Measurements from ENCODE around the gene COL28A1.

COL28A1 gene

DNA sequence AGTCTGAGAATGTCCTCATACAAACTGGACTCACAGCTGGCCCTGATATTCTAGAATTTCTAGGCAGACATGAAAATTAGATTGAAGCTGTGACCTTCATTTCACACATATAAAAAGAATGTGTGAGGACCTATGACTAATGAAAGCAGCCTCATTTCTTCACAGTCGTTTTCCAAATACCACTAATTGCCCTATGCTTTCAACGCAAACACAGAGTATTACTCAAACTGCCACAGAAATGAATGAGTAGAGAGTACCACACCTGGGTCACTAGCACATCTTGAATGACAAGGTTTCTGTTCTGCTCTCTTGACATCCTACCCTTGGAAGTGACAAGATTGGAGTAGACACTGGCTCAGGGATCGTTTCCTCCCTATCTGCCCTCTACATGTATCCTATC lies 211.0 kb downstream of the COL28A1 start:
- WGBS (ENCODE audit: insufficient coverage, insufficient read length): no CpG with 5 or more reads among the region's 3 CpGs
- H3K27ac ChIP-seq (ENCODE audit: low read length): no peak overlapping the region
- no peak for DNase-seq (ENCODE audit: low read depth, low spot score)

DNA sequence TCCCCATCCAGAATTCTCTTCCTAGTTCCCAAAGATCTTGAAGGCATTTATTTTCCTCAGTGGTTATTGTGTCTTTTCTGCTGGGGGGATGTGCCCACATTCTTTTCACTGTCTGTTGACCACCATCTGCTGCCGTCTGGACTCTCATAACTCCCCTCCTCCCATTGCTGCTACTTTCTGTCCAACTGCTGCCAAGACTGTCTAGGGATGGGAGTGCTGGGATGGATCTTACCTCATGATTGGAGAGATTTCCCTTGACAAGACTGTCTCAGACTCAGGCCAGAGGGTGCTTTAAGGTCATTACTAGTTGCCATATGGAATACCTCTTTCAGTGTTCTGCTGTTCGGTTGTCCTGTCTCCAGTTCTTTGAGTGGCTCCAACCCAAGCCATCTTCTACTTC lies 211.8 kb downstream of the COL28A1 start:
- no peaks in the 10 kb centered on the region for H3K9me3 ChIP-seq (ENCODE audit: control insufficient read depth, insufficient read depth, low read length)
- no peaks in the 10 kb centered on the region for H3K27me3 ChIP-seq (ENCODE audit: control insufficient read depth, insufficient read depth, low read length)
- H3K4me1 ChIP-seq (ENCODE audit: control insufficient read depth, insufficient read depth, low read length): no peaks in the 10 kb centered on the region
- H3K36me3 ChIP-seq (ENCODE audit: control insufficient read depth, insufficient read depth, low read length): no peaks in the 10 kb centered on the region
- no peak for DNase-seq (ENCODE audit: low read depth, low spot score)
- H3K4me3 ChIP-seq (ENCODE audit: low read length): no peak overlapping the region
- H3K27ac ChIP-seq (ENCODE audit: low read length): no peak overlapping the region
- WGBS (ENCODE audit: insufficient coverage, insufficient read length): no CpG with 5 or more reads among the region's 2 CpGs

More for the DNA sequence above, 211.0 kb downstream of the COL28A1 start:
- Histone ChIP-seq H3K9me3 (ENCODE audit: control insufficient read depth, insufficient read depth, low read length) (no peaks in the 10 kb centered on the region), H3K4me1 (ENCODE audit: control insufficient read depth, insufficient read depth, low read length) (no peaks in the 10 kb centered on the region), H3K4me3 (ENCODE audit: low read length) (no peak overlapping the region), H3K27me3 (ENCODE audit: control insufficient read depth, insufficient read depth, low read length) (no peaks in the 10 kb centered on the region), H3K36me3 (ENCODE audit: control insufficient read depth, insufficient read depth, low read length) (no peaks in the 10 kb centered on the region)

DNA sequence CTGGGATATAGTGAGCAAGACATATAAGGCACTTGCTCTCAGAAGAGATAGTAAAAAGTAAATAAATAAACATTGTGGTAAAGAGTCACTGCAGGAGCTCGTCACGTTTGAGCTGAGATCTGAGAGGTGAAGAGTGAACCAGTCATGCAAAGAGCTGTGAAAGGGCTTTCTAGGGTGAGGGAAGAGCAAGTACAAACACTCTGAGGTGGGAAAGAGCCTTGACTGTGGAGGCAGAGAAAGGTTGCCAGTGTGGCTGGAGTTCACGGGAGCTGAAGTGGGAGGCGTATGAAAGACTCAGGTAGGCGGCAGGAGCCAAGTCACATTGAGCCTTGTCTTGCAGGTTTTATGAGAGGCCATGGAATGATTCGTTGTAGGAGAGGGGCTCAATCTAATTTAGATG lies 212.3 kb downstream of the COL28A1 start:
- H3K27ac ChIP-seq (ENCODE audit: low read length): no peak overlapping the region
- no peaks in the 10 kb centered on the region for H3K36me3 ChIP-seq (ENCODE audit: control insufficient read depth, insufficient read depth, low read length)
- no peak overlapping the region for H3K4me3 ChIP-seq (ENCODE audit: low read length)
- WGBS (ENCODE audit: insufficient coverage, insufficient read length): no CpG with 5 or more reads among the region's 6 CpGs
- H3K27me3 ChIP-seq (ENCODE audit: control insufficient read depth, insufficient read depth, low read length): no peaks in the 10 kb centered on the region
- no peaks in the 10 kb centered on the region for H3K9me3 ChIP-seq (ENCODE audit: control insufficient read depth, insufficient read depth, low read length)
- H3K4me1 ChIP-seq (ENCODE audit: control insufficient read depth, insufficient read depth, low read length): no peaks in the 10 kb centered on the region
- no peak for DNase-seq (ENCODE audit: low read depth, low spot score)

DNA sequence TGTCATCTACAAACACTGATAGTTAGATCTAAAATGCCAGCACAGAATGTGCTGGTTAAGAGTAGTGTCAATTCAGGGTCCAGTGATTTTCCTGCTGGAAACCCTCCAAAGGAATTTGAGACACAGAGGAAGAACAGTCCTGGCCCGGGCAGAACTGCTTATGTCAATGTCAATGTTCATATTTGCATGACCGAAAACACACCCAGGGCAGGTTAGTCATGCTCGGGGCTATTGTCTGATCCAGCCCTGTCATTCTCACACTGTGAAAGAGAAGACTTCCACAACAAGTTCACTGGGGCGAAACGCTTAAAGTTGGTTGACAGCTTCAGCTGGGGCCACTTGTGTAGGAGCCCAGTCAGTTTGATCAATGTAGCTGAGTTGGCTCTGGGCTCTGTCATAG lies 214.0 kb downstream of the COL28A1 start:
- Histone ChIP-seq H3K36me3 (ENCODE audit: control insufficient read depth, insufficient read depth, low read length) (no peaks in the 10 kb centered on the region), H3K4me1 (ENCODE audit: control insufficient read depth, insufficient read depth, low read length) (no peaks in the 10 kb centered on the region), H3K27me3 (ENCODE audit: control insufficient read depth, insufficient read depth, low read length) (no peaks in the 10 kb centered on the region), H3K27ac (ENCODE audit: low read length) (no peak overlapping the region), H3K4me3 (ENCODE audit: low read length) (no peak overlapping the region), H3K9me3 (ENCODE audit: control insufficient read depth, insufficient read depth, low read length) (no peaks in the 10 kb centered on the region)
- no CpG with 5 or more reads among the region's 5 CpGs for WGBS (ENCODE audit: insufficient coverage, insufficient read length)
- no peak for DNase-seq (ENCODE audit: low read depth, low spot score)

DNA sequence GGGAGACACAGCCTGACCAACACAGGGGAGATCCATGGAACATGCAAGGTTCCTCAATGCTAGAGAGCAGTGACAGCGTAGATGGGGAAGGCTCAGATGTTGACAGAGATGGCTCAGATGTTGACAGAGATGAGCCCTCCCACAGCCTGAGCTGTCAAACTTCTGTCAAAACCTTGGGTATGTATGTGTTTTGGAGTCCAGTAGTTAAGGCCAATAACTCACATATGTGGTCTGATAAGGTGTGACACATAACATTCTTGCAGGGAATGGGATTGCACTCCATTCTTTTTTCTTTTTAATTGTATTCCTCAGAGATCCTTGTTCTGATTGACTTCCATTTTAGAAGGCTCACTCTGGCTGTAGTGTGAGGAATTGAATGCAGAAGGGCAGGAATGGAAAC lies 217.1 kb downstream of the COL28A1 start:
- Histone ChIP-seq H3K4me3 (ENCODE audit: low read length) (no peak overlapping the region), H3K4me1 (ENCODE audit: control insufficient read depth, insufficient read depth, low read length) (no peaks in the 10 kb centered on the region), H3K36me3 (ENCODE audit: control insufficient read depth, insufficient read depth, low read length) (no peaks in the 10 kb centered on the region), H3K9me3 (ENCODE audit: control insufficient read depth, insufficient read depth, low read length) (no peaks in the 10 kb centered on the region), H3K27ac (ENCODE audit: low read length) (no peak overlapping the region), H3K27me3 (ENCODE audit: control insufficient read depth, insufficient read depth, low read length) (no peaks in the 10 kb centered on the region)
- WGBS (ENCODE audit: insufficient coverage, insufficient read length): no CpG with 5 or more reads among the region's 1 CpG
- DNase-seq (ENCODE audit: low read depth, low spot score): no peak

DNA sequence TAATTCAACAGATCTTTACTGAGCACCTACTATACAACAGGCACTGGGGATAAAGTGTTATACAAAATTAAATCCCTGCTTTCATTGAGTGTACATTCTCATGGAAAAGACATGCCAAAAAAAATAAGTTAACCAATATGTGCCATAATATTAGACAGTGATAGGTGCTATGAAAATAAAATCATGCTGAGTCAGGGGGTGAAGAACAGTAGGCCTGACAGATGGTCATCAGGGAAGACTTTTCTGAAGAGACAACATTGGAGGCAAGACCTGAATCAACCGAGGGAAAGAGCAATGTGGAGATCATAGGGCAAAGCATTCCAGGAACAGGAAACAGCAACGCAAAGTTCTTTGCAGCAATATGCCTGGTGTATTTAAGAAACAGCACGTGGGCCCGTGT lies 217.8 kb downstream of the COL28A1 start:
- no peak overlapping the region for H3K4me3 ChIP-seq (ENCODE audit: low read length)
- H3K27me3 ChIP-seq (ENCODE audit: control insufficient read depth, insufficient read depth, low read length): no peaks in the 10 kb centered on the region
- H3K9me3 ChIP-seq (ENCODE audit: control insufficient read depth, insufficient read depth, low read length): no peaks in the 10 kb centered on the region
- WGBS (ENCODE audit: insufficient coverage, insufficient read length): no CpG with 5 or more reads among the region's 4 CpGs
- no peaks in the 10 kb centered on the region for H3K36me3 ChIP-seq (ENCODE audit: control insufficient read depth, insufficient read depth, low read length)
- H3K4me1 ChIP-seq (ENCODE audit: control insufficient read depth, insufficient read depth, low read length): no peaks in the 10 kb centered on the region
- no peak for DNase-seq (ENCODE audit: low read depth, low spot score)
- no peak overlapping the region for H3K27ac ChIP-seq (ENCODE audit: low read length)

DNA sequence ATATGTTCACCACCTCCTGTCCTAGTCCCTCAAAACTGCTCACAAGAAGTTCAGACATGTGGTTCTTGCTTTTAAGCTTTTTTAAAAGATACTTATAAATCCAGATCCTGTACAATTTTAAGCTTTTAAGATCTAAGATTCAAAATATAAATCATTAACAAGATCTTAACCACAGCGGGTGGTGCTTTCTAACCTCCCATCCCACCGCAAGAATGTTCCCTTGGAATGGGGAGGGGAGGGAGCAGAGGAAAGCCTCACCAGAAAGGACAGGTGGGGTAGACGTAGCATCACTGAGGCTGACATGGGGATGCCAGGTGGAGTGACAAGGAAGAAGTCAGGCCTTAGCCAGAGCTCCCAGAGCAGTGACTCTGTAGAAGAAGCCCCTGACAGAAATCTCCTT lies 219.8 kb downstream of the COL28A1 start:
- Histone ChIP-seq H3K4me1 (ENCODE audit: control insufficient read depth, insufficient read depth, low read length) (no peaks in the 10 kb centered on the region), H3K4me3 (ENCODE audit: low read length) (no peak overlapping the region), H3K27me3 (ENCODE audit: control insufficient read depth, insufficient read depth, low read length) (no peaks in the 10 kb centered on the region), H3K9me3 (ENCODE audit: control insufficient read depth, insufficient read depth, low read length) (no peaks in the 10 kb centered on the region), H3K27ac (ENCODE audit: low read length) (no peak overlapping the region), H3K36me3 (ENCODE audit: control insufficient read depth, insufficient read depth, low read length) (no peaks in the 10 kb centered on the region)
- no CpG with 5 or more reads among the region's 3 CpGs for WGBS (ENCODE audit: insufficient coverage, insufficient read length)
- no peak for DNase-seq (ENCODE audit: low read depth, low spot score)

DNA sequence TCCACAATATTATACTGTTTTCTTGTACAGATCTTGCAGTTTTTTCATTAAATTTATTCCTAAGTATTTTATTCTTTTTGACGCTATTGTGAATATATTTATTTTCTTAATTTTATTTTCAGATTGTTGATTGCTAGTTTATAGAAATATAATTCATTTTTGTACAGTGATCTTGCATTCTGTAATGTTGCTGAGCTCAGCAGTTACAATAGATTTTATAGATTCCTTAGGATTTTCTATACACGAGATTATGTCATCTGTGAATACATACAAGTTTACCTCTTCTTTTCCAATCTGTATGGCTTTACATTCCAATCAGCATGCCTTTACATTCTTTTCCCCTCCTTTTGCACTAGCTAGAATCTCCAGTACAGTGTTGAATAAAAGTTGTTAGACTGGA lies 223.3 kb downstream of the COL28A1 start:
- WGBS (ENCODE audit: insufficient coverage, insufficient read length): no CpG with 5 or more reads among the region's 2 CpGs

DNA sequence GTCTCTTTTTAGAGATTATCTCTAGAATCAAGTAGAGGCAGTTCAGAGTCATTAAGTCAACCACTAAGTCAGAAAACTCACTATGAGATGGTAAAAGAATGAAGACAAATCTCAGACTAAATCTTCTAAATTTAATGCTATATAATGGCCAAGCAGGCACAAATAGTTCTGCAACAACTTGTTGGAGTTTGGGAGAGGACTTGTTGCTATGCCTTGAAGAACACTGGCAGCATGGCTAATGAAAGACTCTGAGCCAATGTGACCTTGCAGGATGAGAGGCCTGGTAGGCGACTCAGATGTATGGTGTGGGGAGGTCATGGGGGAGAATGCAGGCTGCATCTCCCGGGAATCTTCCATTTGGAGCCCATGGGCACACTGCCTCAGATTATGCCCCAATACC lies 224.7 kb downstream of the COL28A1 start:
- no peaks in the 10 kb centered on the region for H3K4me1 ChIP-seq (ENCODE audit: control insufficient read depth, insufficient read depth, low read length)
- no peak overlapping the region for H3K4me3 ChIP-seq (ENCODE audit: low read length)
- DNase-seq (ENCODE audit: low read depth, low spot score): no peak
- no peak overlapping the region for H3K27ac ChIP-seq (ENCODE audit: low read length)
- no peaks in the 10 kb centered on the region for H3K27me3 ChIP-seq (ENCODE audit: control insufficient read depth, insufficient read depth, low read length)
- WGBS (ENCODE audit: insufficient coverage, insufficient read length): no CpG with 5 or more reads among the region's 2 CpGs
- H3K36me3 ChIP-seq (ENCODE audit: control insufficient read depth, insufficient read depth, low read length): no peaks in the 10 kb centered on the region
- H3K9me3 ChIP-seq (ENCODE audit: control insufficient read depth, insufficient read depth, low read length): no peaks in the 10 kb centered on the region

More for the DNA sequence above, 223.3 kb downstream of the COL28A1 start:
- H3K27me3 ChIP-seq (ENCODE audit: control insufficient read depth, insufficient read depth, low read length): no peaks in the 10 kb centered on the region
- H3K9me3 ChIP-seq (ENCODE audit: control insufficient read depth, insufficient read depth, low read length): no peaks in the 10 kb centered on the region
- H3K27ac ChIP-seq (ENCODE audit: low read length): no peak overlapping the region
- H3K4me1 ChIP-seq (ENCODE audit: control insufficient read depth, insufficient read depth, low read length): no peaks in the 10 kb centered on the region
- H3K4me3 ChIP-seq (ENCODE audit: low read length): no peak overlapping the region
- H3K36me3 ChIP-seq (ENCODE audit: control insufficient read depth, insufficient read depth, low read length): no peaks in the 10 kb centered on the region
- DNase-seq (ENCODE audit: low read depth, low spot score): no peak

DNA sequence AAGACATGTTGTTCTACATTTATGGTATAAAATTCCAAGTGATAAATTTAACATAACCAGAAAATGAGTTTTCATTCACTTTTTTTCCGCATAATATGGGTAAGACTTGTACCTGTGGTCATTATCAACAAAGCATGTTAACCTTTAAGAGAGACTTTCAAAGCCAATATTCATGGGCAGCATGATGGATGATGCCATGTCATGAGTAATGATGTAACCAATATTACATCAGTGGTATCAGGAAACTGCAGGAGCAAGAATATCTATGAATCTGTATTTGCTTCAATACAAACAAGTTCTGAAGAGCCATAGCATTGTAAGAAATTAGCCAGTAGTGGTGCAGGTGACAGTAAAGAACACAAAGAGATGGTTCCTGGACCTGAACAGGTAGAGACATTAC lies 226.5 kb downstream of the COL28A1 start:
- no peak overlapping the region for H3K27ac ChIP-seq (ENCODE audit: low read length)
- H3K36me3 ChIP-seq (ENCODE audit: control insufficient read depth, insufficient read depth, low read length): no peaks in the 10 kb centered on the region
- WGBS (ENCODE audit: insufficient coverage, insufficient read length): no CpG with 5 or more reads among the region's 1 CpG
- H3K9me3 ChIP-seq (ENCODE audit: control insufficient read depth, insufficient read depth, low read length): no peaks in the 10 kb centered on the region
- H3K4me1 ChIP-seq (ENCODE audit: control insufficient read depth, insufficient read depth, low read length): no peaks in the 10 kb centered on the region
- no peak overlapping the region for H3K4me3 ChIP-seq (ENCODE audit: low read length)
- no peaks in the 10 kb centered on the region for H3K27me3 ChIP-seq (ENCODE audit: control insufficient read depth, insufficient read depth, low read length)
- DNase-seq (ENCODE audit: low read depth, low spot score): no peak

Data from iPS DF 6.9 (cell line).